Measurements from ENCODE around the gene RALGPS1. TPM values are rescaled to one million over a fixed set of nuclear protein-coding genes. Genes with fewer than 3 reads are reported as not detected.

The RALGPS1 gene
- total and polyA plus RNA-seq, 8 donors: 4.7 to 150 (median 42.2) TPM

GRCh38 chr9:127109212-127109711 lies 194.7 kb downstream of the RALGPS1 start:
- H3K27ac ChIP-seq: peak overlapping the region in 4 of 5 donors; percentile 53 to 79 (median 62)
- H3K4me3 ChIP-seq: no peak overlapping the region
- no peaks in the 10 kb centered on the region for H3K9me3 ChIP-seq
- peaks cover 0 to 20% (median 14%) of the 10 kb centered on the region in 4 donors for H3K36me3 ChIP-seq
- H3K4me1 ChIP-seq: peaks cover 30 to 85% (median 58%) of the 10 kb centered on the region in 4 donors
- no peak for TF ChIP-seq EP300 (IDR thresholded peaks at IDR 0.05)
- no peak for TF ChIP-seq POLR2AphosphoS5 (IDR thresholded peaks at IDR 0.05)
- no peak for TF ChIP-seq POLR2A (IDR thresholded peaks at IDR 0.05)
- TF ChIP-seq CTCF (IDR thresholded peaks at IDR 0.05): no peak
- H3K27me3 ChIP-seq: no peaks in the 10 kb centered on the region
- no peak for DNase-seq
- intact Hi-C loops (cut with DNase I; ENCODE audit: low total_unique reads): no loop called here
- 37 to 55% (median 43%) methylated on average over 5 of the region's 5 CpGs for WGBS, 5 donors

GRCh38 chr9:127112056-127112455 lies 197.5 kb downstream of the RALGPS1 start:
- Histone ChIP-seq H3K4me1 (peaks cover 30 to 88% (median 55%) of the 10 kb centered on the region in 4 donors), H3K27me3 (no peaks in the 10 kb centered on the region), H3K9me3 (no peaks in the 10 kb centered on the region), H3K27ac (peak overlapping the region in 4 of 5 donors; percentile 41 to 79 (median 60)), H3K4me3 (no peak overlapping the region), H3K36me3 (peaks cover 0 to 9% (median 4%) of the 10 kb centered on the region in 4 donors)
- peak; percentile 38 to 90 for DNase-seq
- WGBS, 5 donors: 15 to 66% (median 38%) methylated on average over 4 to 7 of the region's 7 CpGs
- intact Hi-C loops (cut with DNase I; ENCODE audit: low total_unique reads): no loop called here
- no peak for TF ChIP-seq POLR2AphosphoS5 (IDR thresholded peaks at IDR 0.05)
- no peak for TF ChIP-seq POLR2A (IDR thresholded peaks at IDR 0.05)
- TF ChIP-seq EP300 (IDR thresholded peaks at IDR 0.05): no peak
- no peak for TF ChIP-seq CTCF (IDR thresholded peaks at IDR 0.05)

- Histone ChIP-seq H3K4me1 (peaks cover 26 to 83% (median 50%) of the 10 kb centered on the region in 4 donors), H3K9me3 (no peaks in the 10 kb centered on the region), H3K4me3 (no peak overlapping the region), H3K36me3 (peaks cover 0 to 8% (median 2%) of the 10 kb centered on the region in 4 donors), H3K27ac (peak overlapping the region in 4 of 5 donors; percentile 2 to 79 (median 60)), H3K27me3 (no peaks in the 10 kb centered on the region)
- WGBS, 5 donors: 65 to 77% (median 67%) methylated on average over 3 of the region's 3 CpGs
- intact Hi-C loops (cut with DNase I; ENCODE audit: low total_unique reads): no loop called here
- peak in 1 of 2 donors; percentile 42 for DNase-seq
- no peak for TF ChIP-seq POLR2A (IDR thresholded peaks at IDR 0.05)
- no peak for TF ChIP-seq POLR2AphosphoS5 (IDR thresholded peaks at IDR 0.05)
- TF ChIP-seq EP300 (IDR thresholded peaks at IDR 0.05): no peak
- TF ChIP-seq CTCF (IDR thresholded peaks at IDR 0.05): no peak
These were observed 198.2 kb downstream of the RALGPS1 start for GRCh38 chr9:127112735-127113161.

- intact Hi-C loops (cut with DNase I; ENCODE audit: low total_unique reads): no loop called here
- Histone ChIP-seq H3K27ac (peak overlapping the region in 4 of 5 donors; percentile 2 to 79 (median 60)), H3K36me3 (peaks cover 0 to 1% (median 0%) of the 10 kb centered on the region in 4 donors), H3K9me3 (no peaks in the 10 kb centered on the region), H3K4me1 (peaks cover 24 to 81% (median 48%) of the 10 kb centered on the region in 4 donors), H3K27me3 (no peaks in the 10 kb centered on the region), H3K4me3 (no peak overlapping the region)
- 50 to 66% (median 57%) methylated on average over 9 to 10 of the region's 10 CpGs for WGBS, 5 donors
- no peak for TF ChIP-seq EP300 (IDR thresholded peaks at IDR 0.05)
- TF ChIP-seq POLR2A (IDR thresholded peaks at IDR 0.05): no peak
- TF ChIP-seq CTCF (IDR thresholded peaks at IDR 0.05): no peak
- no peak for TF ChIP-seq POLR2AphosphoS5 (IDR thresholded peaks at IDR 0.05)
- no peak for DNase-seq
These were observed 198.8 kb downstream of the RALGPS1 start for GRCh38 chr9:127113191-127113972.
